IPS-NIHi7 (cell line): ENCODE measurements around the gene TNFRSF11A.
A peak's percentile ranks its signal among the peaks of the same experiment; 100 is the strongest.

Experiments
- DNase-seq: peaks from one replicate; pipeline ENCODE4 v3.0.0; 2012; ENCODE audit warnings: mixed read lengths; ENCODE audit errors: extremely low spot score

TNFRSF11A gene

GRCh38 chr18:62384068-62384467 is 59.0 kb downstream of the TNFRSF11A start:
- no peak for DNase-seq

GRCh38 chr18:62384610-62385097 is 59.5 kb downstream of the TNFRSF11A start:
- peak; percentile 79 for DNase-seq

- DNase-seq: no peak
These were observed 61.0 kb downstream of the TNFRSF11A start for GRCh38 chr18:62386091-62386490.

- DNase-seq: no peak
These were observed 61.5 kb downstream of the TNFRSF11A start for GRCh38 chr18:62386601-62387000.

- no peak for DNase-seq
These were observed 62.1 kb downstream of the TNFRSF11A start for GRCh38 chr18:62387257-62387656.

- DNase-seq: no peak
These were observed 64.0 kb downstream of the TNFRSF11A start for GRCh38 chr18:62388855-62389760.

GRCh38 chr18:62389761-62390481 is 64.8 kb downstream of the TNFRSF11A start:
- no peak for DNase-seq

- no peak for DNase-seq
These were observed 69.1 kb downstream of the TNFRSF11A start for GRCh38 chr18:62394006-62394763.

- DNase-seq: no peak
These were observed 71.3 kb downstream of the TNFRSF11A start for GRCh38 chr18:62396381-62396780.

- no peak for DNase-seq
These were observed 71.9 kb downstream of the TNFRSF11A start for GRCh38 chr18:62396967-62397366.

- DNase-seq: no peak
These were observed 73.2 kb downstream of the TNFRSF11A start for GRCh38 chr18:62398291-62398690.

- DNase-seq: no peak
These were observed 74.2 kb downstream of the TNFRSF11A start for GRCh38 chr18:62399276-62399675.

GRCh38 chr18:62399781-62400308 is 74.7 kb downstream of the TNFRSF11A start:
- DNase-seq: peak; percentile 73

GRCh38 chr18:62400916-62401315 is 75.8 kb downstream of the TNFRSF11A start:
- no peak for DNase-seq

- no peak for DNase-seq
These were observed 77.3 kb downstream of the TNFRSF11A start for GRCh38 chr18:62402342-62402948.

GRCh38 chr18:62403120-62403519 is 78.0 kb downstream of the TNFRSF11A start:
- DNase-seq: no peak

- DNase-seq: no peak
These were observed 79.8 kb downstream of the TNFRSF11A start for GRCh38 chr18:62404881-62405280.

GRCh38 chr18:62407660-62408059 is 82.5 kb downstream of the TNFRSF11A start:
- DNase-seq: no peak

GRCh38 chr18:62409821-62410220 is 84.7 kb downstream of the TNFRSF11A start:
- DNase-seq: no peak

GRCh38 chr18:62412231-62412979 is 87.3 kb downstream of the TNFRSF11A start:
- no peak for DNase-seq

- DNase-seq: no peak
These were observed 88.1 kb downstream of the TNFRSF11A start for GRCh38 chr18:62413206-62413605.
